ENCODE results near the gene TAS2R9.

Gene TAS2R9

DNA sequence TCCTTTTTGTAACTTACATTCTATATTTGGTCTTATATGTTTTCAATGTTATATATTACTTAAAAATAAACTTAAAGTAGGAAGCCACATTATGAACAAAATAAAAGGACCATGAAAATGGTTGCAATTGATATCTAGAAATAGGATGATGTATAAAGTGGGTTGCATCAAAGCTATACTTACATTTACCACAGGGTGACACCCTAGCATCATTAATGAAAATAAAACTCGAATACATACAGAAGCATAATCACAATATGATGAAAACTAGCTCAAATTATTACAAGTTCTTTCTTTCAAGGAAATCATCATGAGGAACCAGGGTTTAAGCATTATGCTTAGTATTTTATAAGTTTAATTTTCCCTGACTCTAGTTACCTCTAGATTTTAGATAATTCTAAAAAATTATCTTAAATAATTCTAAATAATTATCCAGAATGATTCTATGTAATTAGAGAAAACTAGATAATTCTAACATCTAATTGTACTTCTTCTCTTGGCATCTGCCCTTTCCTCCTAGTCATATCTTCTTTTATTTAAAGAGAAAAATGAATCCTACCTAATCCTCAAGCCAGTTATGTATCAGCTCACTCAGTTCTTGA lies 38.7 kb downstream of the TAS2R9 start:
- DNase-seq (ENCODE audit: low read depth, low spot score), result peak; percentile 37
- no peak overlapping the region for H3K4me3 ChIP-seq (ENCODE audit: low read length)

DNA sequence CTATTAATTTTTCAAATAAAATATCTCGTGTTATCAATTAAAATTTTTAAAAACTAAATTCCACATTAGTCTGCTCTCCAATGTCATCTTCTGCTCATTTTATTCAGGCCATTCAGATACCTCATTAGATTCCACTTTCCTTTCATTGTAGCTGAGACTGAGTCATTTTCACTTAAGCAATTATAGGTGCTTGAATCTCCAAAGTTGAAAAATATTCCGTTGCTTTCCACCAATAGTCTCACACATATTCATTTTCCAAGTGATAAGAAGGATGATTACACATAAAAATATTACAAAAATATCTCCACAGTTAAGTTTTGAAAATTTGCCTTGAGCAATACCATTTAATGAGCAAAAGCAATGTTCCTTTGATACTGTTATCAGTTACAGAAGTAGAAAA lies 50.3 kb downstream of the TAS2R9 start:
- no peak for DNase-seq (ENCODE audit: low read depth, low spot score)
- H3K4me3 ChIP-seq (ENCODE audit: low read length), result no peak overlapping the region

Measured in Jurkat, Clone E6-1 (cell line).